Activated T-helper 9 cell treated with anti-CD3 and anti-CD28 coated beads, Interleukin-2, amount 50 U/mL, for 16 hours (primary cell): ENCODE measurements around the gene CPXM1.
"Not testable (repeated sequence)": the region's sequence is repeated elsewhere in the genome, so short reads cannot be mapped to it uniquely, and the experiment has no call there.

Source experiments
- DNase-seq: peaks from one replicate; pipeline ENCODE4 v3.0.0-alpha.2; 2020; ENCODE audit warnings: low read depth

Gene CPXM1

GRCh38 chr20:2800521-2801285, at the start of gene CPXM1:
Gene CPXM1, minus strand, starts transcription at chr20:2800627. Its CDS starts 55 bp downstream, at chr20:2800572.
- DNase-seq = no peak

- DNase-seq = no peak
Measured at GRCh38 chr20:2849529-2849928, 49.1 kb upstream of the CPXM1 start.

GRCh38 chr20:2847802-2848201, 47.4 kb upstream of the CPXM1 start:
- DNase-seq = no peak

GRCh38 chr20:2846698-2847097, 46.3 kb upstream of the CPXM1 start:
- DNase-seq = no peak

- no peak for DNase-seq
Measured at GRCh38 chr20:2845607-2846006, 45.2 kb upstream of the CPXM1 start.

GRCh38 chr20:2840967-2841531, 40.6 kb upstream of the CPXM1 start:
- DNase-seq = peak; percentile 20

GRCh38 chr20:2840138-2840966, 39.9 kb upstream of the CPXM1 start, which contains the start of the genes PCED1A and VPS16:
Gene PCED1A, minus strand, starts transcription at chr20:2840655. Its CDS starts 743 bp downstream, at chr20:2839912.
Gene VPS16, plus strand, starts transcription at chr20:2840745. Its CDS starts 30 bp downstream, at chr20:2840775.
- DNase-seq = peak; percentile 86

GRCh38 chr20:2839732-2840137, 39.3 kb upstream of the CPXM1 start:
- no peak for DNase-seq

- DNase-seq = no peak
Measured at GRCh38 chr20:2838847-2839671, 38.6 kb upstream of the CPXM1 start.

GRCh38 chr20:2838170-2838797, 37.9 kb upstream of the CPXM1 start:
- no peak for DNase-seq

- no peak for DNase-seq
Measured at GRCh38 chr20:2837221-2837960, 37.0 kb upstream of the CPXM1 start.

GRCh38 chr20:2836035-2836434, 35.6 kb upstream of the CPXM1 start:
- DNase-seq = no peak

- no peak for DNase-seq
Measured at GRCh38 chr20:2835331-2835796, 34.9 kb upstream of the CPXM1 start.

GRCh38 chr20:2834401-2835110, 34.1 kb upstream of the CPXM1 start:
- no peak for DNase-seq

- DNase-seq = no peak
Measured at GRCh38 chr20:2833761-2834160, 33.3 kb upstream of the CPXM1 start.

GRCh38 chr20:2831206-2831605, 30.8 kb upstream of the CPXM1 start:
- DNase-seq = not testable (repeated sequence)

- DNase-seq = no peak
Measured at GRCh38 chr20:2829376-2829775, 28.9 kb upstream of the CPXM1 start.

- DNase-seq = no peak
Measured at GRCh38 chr20:2826655-2827054, 26.2 kb upstream of the CPXM1 start.

- DNase-seq = no peak
Measured at GRCh38 chr20:2825761-2826160, 25.3 kb upstream of the CPXM1 start.

- DNase-seq = no peak
Measured at GRCh38 chr20:2822073-2822472, 21.6 kb upstream of the CPXM1 start.
